Neuronal stem cell (in vitro differentiated cells): ENCODE measurements around the gene CASP9.
"Not testable (repeated sequence)": the region's sequence is repeated elsewhere in the genome, so short reads cannot be mapped to it uniquely, and the experiment has no call there.

Experiments used
- DNase-seq: peaks from one replicate; pipeline ENCODE4 v3.0.0-alpha.2; 2013; ENCODE audit warnings: low spot score
- H2AFZ ChIP-seq: one replicate; pipeline ENCODE4 v1.6.1; 2013; ENCODE audit warnings: mild to moderate bottlenecking, low read length, inconsistent platforms
- H2AK5ac ChIP-seq: 2 replicates; pipeline ENCODE4 v1.6.1; 2013; ENCODE audit warnings: low read depth, mild to moderate bottlenecking, inconsistent platforms, low read length, moderate library complexity, mixed read lengths
- H2BK120ac ChIP-seq: 2 replicates; pipeline ENCODE4 v1.6.1; 2013; ENCODE audit warnings: low read depth, mild to moderate bottlenecking, inconsistent platforms, low read length, moderate library complexity, mixed read lengths
- H2BK12ac ChIP-seq: one replicate; pipeline ENCODE4 v1.6.1; 2013; ENCODE audit warnings: low read length, inconsistent platforms
- H2BK15ac ChIP-seq: 2 replicates; pipeline ENCODE4 v1.6.1; 2013; ENCODE audit warnings: mild to moderate bottlenecking, low read length, inconsistent platforms, mixed read lengths
- H2BK5ac ChIP-seq: one replicate; pipeline ENCODE4 v1.6.1; 2013; ENCODE audit warnings: inconsistent platforms, mild to moderate bottlenecking, low read length, moderate library complexity
- H3K14ac ChIP-seq: one replicate; pipeline ENCODE4 v1.6.1; 2013; ENCODE audit warnings: low read length, inconsistent platforms
- H3K18ac ChIP-seq: 2 replicates; pipeline ENCODE4 v1.6.1; 2013; ENCODE audit warnings: low read length, inconsistent platforms
- H3K23ac ChIP-seq: 2 replicates; pipeline ENCODE4 v1.6.1; 2013; ENCODE audit warnings: low read depth, mild to moderate bottlenecking, mixed read lengths, low read length, inconsistent platforms; ENCODE audit not compliant: poor library complexity
- H3K27ac ChIP-seq: replicated peaks from 3 replicates; pipeline ENCODE4 v1.5.1; 2013; ENCODE audit warnings: low read length, inconsistent platforms
- H3K27me3 ChIP-seq, 3 experiments: 2 replicates each; pipeline ENCODE4 v1.6.1; 2013; ENCODE audit warnings: low read length in 3 of 3, mild to moderate bottlenecking in 2 of 3, inconsistent platforms in 1 of 3, low read depth in 1 of 3, mixed read lengths in 1 of 3, moderate library complexity in 1 of 3; ENCODE audit not compliant: control insufficient read depth in 3 of 3, insufficient read depth in 3 of 3
- H3K36me3 ChIP-seq, 2 donors: replicated peaks in 1 of 2; 2 replicates each; pipeline ENCODE4 v1.6.1; 2013; ENCODE audit warnings: low read length in 2 of 2; ENCODE audit not compliant: control insufficient read depth in 2 of 2, insufficient read depth in 2 of 2
- H3K4ac ChIP-seq: 2 replicates; pipeline ENCODE4 v1.6.1; 2013; ENCODE audit warnings: inconsistent platforms, mild to moderate bottlenecking, low read length, moderate library complexity
- H3K4me1 ChIP-seq, 2 donors: 1 replicate in 1 of 2; 2 replicates in 1 of 2; pipeline ENCODE4 v1.6.1; 2013; ENCODE audit warnings: low read length in 2 of 2, low read depth in 1 of 2; ENCODE audit not compliant: control insufficient read depth in 2 of 2, insufficient read depth in 1 of 2
- H3K4me2 ChIP-seq: one replicate; pipeline ENCODE4 v1.6.1; 2013; ENCODE audit warnings: mild to moderate bottlenecking, low read length, inconsistent platforms; ENCODE audit not compliant: insufficient read depth, poor library complexity, severe bottlenecking
- H3K4me3 ChIP-seq, 2 donors: 2 replicates each; pipeline ENCODE4 v1.5.1; 2013; ENCODE audit warnings: low read length in 2 of 2, mild to moderate bottlenecking in 2 of 2, inconsistent platforms in 1 of 2, moderate library complexity in 1 of 2
- H3K79me1 ChIP-seq: one replicate; pipeline ENCODE4 v1.6.1; 2013; ENCODE audit warnings: low read depth, mild to moderate bottlenecking, inconsistent platforms, low read length, moderate library complexity
- H3K9ac ChIP-seq: one replicate; pipeline ENCODE4 v1.6.1; 2013; ENCODE audit warnings: mild to moderate bottlenecking, low read depth, low read length, inconsistent platforms; ENCODE audit not compliant: poor library complexity
- H3K9me3 ChIP-seq, 2 donors: replicated peaks in 1 of 2; 2 replicates each; pipeline versions ENCODE3 to v1.6.1; 2013; ENCODE audit warnings: low read length in 2 of 2, mild to moderate bottlenecking in 2 of 2, inconsistent platforms in 1 of 2, low read depth in 1 of 2, mixed read lengths in 1 of 2, moderate library complexity in 1 of 2; ENCODE audit not compliant: control insufficient read depth in 2 of 2, insufficient read depth in 1 of 2
- H4K8ac ChIP-seq: one replicate; pipeline ENCODE4 v1.6.1; 2013; ENCODE audit warnings: low read depth, mild to moderate bottlenecking, inconsistent platforms, low read length, moderate library complexity
- H4K91ac ChIP-seq: one replicate; pipeline ENCODE4 v1.6.1; 2013; ENCODE audit warnings: low read length, low read depth, mild to moderate bottlenecking, inconsistent platforms; ENCODE audit not compliant: poor library complexity
- WGBS, 2 donors: extraction: QIAGEN DNeasy Blood & Tissue Kit; methylation state at CpG; one replicate each; pipeline ENCODE4 v1.1.7; 2013; ENCODE audit warnings: missing lambda C conversion rate in 2 of 2, mixed read lengths in 1 of 2; ENCODE audit not compliant: insufficient read length in 2 of 2, insufficient replicate concordance in 1 of 2; ENCODE audit errors: extremely low coverage in 2 of 2; 5-methylcytosine and 5-hydroxymethylcytosine counted together

Gene CASP9

DNA sequence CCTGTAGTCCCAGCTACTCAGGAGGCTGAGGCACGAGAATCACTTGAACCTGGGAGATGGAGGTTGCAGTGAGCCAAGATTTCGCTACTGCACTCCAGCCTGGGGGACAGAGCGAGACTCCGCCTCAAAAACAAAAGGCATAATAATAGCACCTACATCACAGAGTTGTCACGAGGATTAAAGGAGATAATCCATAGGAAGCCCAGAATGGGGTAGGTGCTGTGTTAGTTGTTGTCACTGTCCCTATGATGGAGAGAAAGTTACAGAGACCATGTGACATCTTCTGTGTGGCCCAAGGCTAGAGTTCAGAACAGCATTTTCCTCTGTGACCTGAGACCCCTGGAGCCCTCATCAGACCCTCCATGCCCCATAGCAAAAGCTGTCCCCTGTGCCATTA lies 60.1 kb downstream of the CASP9 start:
- H3K4me1 ChIP-seq, H3K4me3 ChIP-seq, H2AFZ ChIP-seq, H3K9ac ChIP-seq, DNase-seq, H3K9me3 ChIP-seq, H3K27me3 ChIP-seq, H3K23ac ChIP-seq, H2BK5ac ChIP-seq, H3K27ac ChIP-seq, H3K4ac ChIP-seq, H2BK12ac ChIP-seq, H3K79me1 ChIP-seq, H3K4me2 ChIP-seq, H4K91ac ChIP-seq, H2BK15ac ChIP-seq, H4K8ac ChIP-seq, H3K14ac ChIP-seq, H3K18ac ChIP-seq, H2AK5ac ChIP-seq, H2BK120ac ChIP-seq, H3K36me3 ChIP-seq: not testable (repeated sequence)
- no CpG with 5 or more reads among the region's 5 CpGs for WGBS, 2 donors

DNA sequence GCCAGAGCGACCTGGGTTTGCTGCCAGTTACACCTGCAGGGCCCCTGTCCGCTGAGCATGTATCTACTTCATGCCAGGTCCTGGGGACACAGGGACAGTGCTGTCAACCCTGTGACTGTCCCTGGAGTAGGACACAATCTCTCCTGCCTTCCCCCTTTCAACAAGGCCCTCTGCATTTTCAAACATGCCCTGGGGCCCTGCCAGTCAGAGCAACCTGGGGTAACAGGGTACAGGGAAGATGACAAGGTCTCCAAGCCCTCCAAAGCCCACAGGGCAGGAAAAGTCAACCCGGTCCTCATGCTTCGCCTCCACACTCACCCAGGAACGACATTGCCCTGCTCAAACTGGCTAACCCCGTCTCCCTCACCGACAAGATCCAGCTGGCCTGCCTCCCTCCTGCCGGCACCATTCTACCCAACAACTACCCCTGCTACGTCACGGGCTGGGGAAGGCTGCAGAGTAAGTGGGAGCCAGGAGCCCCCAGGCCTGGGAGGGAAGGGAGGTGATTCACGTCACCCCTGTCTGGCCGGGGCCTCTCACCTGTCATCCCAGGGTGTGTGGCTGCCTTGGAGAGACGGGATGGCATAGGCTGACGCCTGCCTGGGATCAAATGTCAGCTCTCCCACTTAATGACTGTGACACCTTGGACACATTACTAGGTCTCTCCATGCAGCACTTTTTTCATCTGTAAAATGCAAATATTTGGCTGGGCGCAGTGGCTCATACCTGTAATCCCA lies 60.8 kb downstream of the CASP9 start:
- not testable (repeated sequence) for H3K4ac ChIP-seq, H3K4me1 ChIP-seq, H2BK15ac ChIP-seq, H3K9me3 ChIP-seq, DNase-seq, H3K23ac ChIP-seq, H3K9ac ChIP-seq, H2AFZ ChIP-seq, H3K4me2 ChIP-seq, H2BK5ac ChIP-seq, H3K18ac ChIP-seq, H2AK5ac ChIP-seq, H3K4me3 ChIP-seq, H3K27me3 ChIP-seq, H3K79me1 ChIP-seq, H3K14ac ChIP-seq, H2BK120ac ChIP-seq, H3K27ac ChIP-seq, H4K8ac ChIP-seq, H3K36me3 ChIP-seq, H4K91ac ChIP-seq
- no CpG with 5 or more reads among the region's 15 CpGs for WGBS, 2 donors
- H2BK12ac ChIP-seq: peak overlapping the region; percentile 41

DNA sequence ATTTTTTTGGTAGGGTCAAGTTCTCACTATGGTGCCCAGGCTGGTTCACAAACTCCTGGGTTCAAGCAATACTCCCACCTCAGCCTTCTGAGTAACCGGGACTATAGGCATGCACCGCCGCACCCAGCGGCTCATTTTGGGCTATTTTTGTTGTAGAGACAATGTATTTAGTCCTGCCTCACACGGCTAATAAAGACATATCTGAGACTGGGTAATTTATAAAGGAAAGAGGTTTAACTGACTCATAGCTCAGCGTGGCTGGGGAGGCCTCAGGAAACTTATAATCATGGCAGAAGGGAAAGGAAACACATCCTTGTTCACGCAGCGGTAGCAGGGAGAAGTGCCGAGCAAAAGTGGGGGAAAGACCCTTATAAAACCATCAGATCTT lies 63.3 kb downstream of the CASP9 start:
- no peak overlapping the region for H2AK5ac ChIP-seq
- H3K23ac ChIP-seq: no peak overlapping the region
- no peak overlapping the region for H3K27ac ChIP-seq
- no CpG with 5 or more reads among the region's 9 CpGs for WGBS, 2 donors
- no peak overlapping the region for H3K14ac ChIP-seq
- H3K36me3 ChIP-seq: no peaks in the 10 kb centered on the region
- no peak overlapping the region for H3K18ac ChIP-seq
- H3K79me1 ChIP-seq: no peaks in the 10 kb centered on the region
- peaks cover 0 to 15% (median 0%) of the 10 kb centered on the region in 3 experiments for H3K27me3 ChIP-seq
- no peak overlapping the region for H2BK120ac ChIP-seq
- no peak overlapping the region for H2BK15ac ChIP-seq
- DNase-seq: no peak
- no peak overlapping the region for H2BK5ac ChIP-seq
- no peak overlapping the region for H3K4me2 ChIP-seq
- H3K4me3 ChIP-seq: no peak overlapping the region
- H4K8ac ChIP-seq: no peak overlapping the region
- no peak overlapping the region for H3K9ac ChIP-seq
- no peak overlapping the region for H2BK12ac ChIP-seq
- no peak overlapping the region for H4K91ac ChIP-seq
- no peak overlapping the region for H2AFZ ChIP-seq
- H3K4me1 ChIP-seq: no peaks in the 10 kb centered on the region
- no peaks in the 10 kb centered on the region for H3K9me3 ChIP-seq
- H3K4ac ChIP-seq: no peak overlapping the region

DNA sequence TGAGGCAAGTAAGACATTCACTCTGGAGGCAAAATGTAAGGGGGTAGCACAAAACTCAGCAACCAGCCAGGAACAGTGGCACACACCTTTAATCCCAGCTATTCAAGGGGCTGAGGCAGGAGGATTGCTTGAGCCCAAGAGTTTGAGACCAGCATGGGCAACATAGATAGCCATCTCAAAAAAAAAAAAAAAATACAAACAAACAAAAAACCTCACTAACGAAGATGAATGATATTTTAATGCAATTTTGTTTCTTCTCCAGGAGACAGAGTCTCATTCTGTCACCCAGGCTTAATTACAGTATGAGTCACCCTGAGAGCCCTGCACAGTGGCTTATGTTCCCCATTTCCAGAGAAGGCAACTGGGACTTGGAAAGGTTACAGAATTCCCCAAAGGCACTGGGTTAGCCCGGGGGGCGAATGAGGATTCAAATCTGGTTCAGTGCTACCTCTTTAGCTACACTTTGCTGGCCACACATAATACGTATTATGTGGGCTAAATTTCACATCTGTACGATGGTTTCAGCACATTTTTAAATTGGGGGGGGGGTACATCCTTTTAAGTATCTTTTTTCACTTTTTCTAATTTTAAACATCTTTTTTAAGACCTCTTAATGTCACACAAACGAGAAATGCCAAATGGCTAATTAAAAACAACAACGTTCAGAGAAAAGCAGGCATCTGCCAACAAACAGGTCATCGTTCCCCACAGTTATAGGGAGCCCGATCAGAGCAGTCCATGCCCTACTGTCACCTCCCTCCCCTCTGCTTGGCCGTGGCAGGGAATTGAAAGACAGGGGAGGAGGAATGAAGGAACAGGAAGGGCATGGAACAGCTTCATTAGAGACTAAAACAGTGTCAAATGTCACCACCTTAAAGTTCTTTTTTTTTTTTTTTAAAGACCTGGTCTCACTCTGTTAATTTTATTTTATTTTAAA lies 64.0 kb downstream of the CASP9 start:
- Histone ChIP-seq H3K36me3 (no peaks in the 10 kb centered on the region), H3K4me2 (no peak overlapping the region), H3K4me3 (no peak overlapping the region), H2BK120ac (no peak overlapping the region), H3K79me1 (no peaks in the 10 kb centered on the region), H4K91ac (no peak overlapping the region), H3K14ac (no peak overlapping the region), H2AFZ (no peak overlapping the region), H3K9ac (no peak overlapping the region), H3K27me3 (peaks cover 0 to 19% (median 0%) of the 10 kb centered on the region in 3 experiments), H4K8ac (no peak overlapping the region), H3K9me3 (no peaks in the 10 kb centered on the region), H3K27ac (no peak overlapping the region), H2BK12ac (no peak overlapping the region), H3K23ac (no peak overlapping the region), H2BK15ac (no peak overlapping the region), H2BK5ac (no peak overlapping the region), H3K4me1 (no peaks in the 10 kb centered on the region), H3K18ac (no peak overlapping the region), H2AK5ac (no peak overlapping the region), H3K4ac (no peak overlapping the region)
- DNase-seq: no peak
- WGBS, 2 donors: no CpG with 5 or more reads among the region's 10 CpGs
